Activated naive CD8-positive, alpha-beta T cell treated with anti-CD3 and anti-CD28 coated beads for 36 hours (primary cell): ENCODE data around the gene THSD1. TPM values are rescaled to one million over a fixed set of nuclear protein-coding genes. Genes with fewer than 3 reads are reported as not detected.
"Not testable (repeated sequence)": the region's sequence is repeated elsewhere in the genome, so short reads cannot be mapped to it uniquely, and the experiment has no call there.

Experiments used
- DNase-seq: peaks from one replicate; pipeline ENCODE4 v3.0.0; 2021
- H3K27ac Mint-ChIP-seq: one replicate; pipeline ENCODE4 v1.8.0; 2022; ENCODE audit warnings: mild to moderate bottlenecking, moderate library complexity, mixed read lengths
- H3K27me3 Mint-ChIP-seq: one replicate; pipeline ENCODE4 v1.8.0; 2022; ENCODE audit warnings: mild to moderate bottlenecking, mixed read lengths
- H3K36me3 Mint-ChIP-seq: one replicate; pipeline ENCODE4 v1.8.0; 2021; ENCODE audit warnings: mild to moderate bottlenecking, mixed read lengths
- H3K4me1 Mint-ChIP-seq: one replicate; pipeline ENCODE4 v1.8.0; 2021; ENCODE audit warnings: mixed read lengths
- H3K4me3 Mint-ChIP-seq: one replicate; pipeline ENCODE4 v1.8.0; 2022; ENCODE audit warnings: mild to moderate bottlenecking, moderate library complexity, mixed read lengths
- H3K9me3 Mint-ChIP-seq: one replicate; pipeline ENCODE4 v1.8.0; 2022; ENCODE audit warnings: mixed read lengths
- total RNA-seq, 2 experiments: library from RNA; stranded (reverse); gene quantifications; one replicate each; pipeline ENCODE4 v1.2.3, GENCODE V29; 2021

THSD1 gene
- total RNA-seq, 2 experiments from 2014 or later: 0.14 to 0.26 TPM

GRCh38 chr13:52353193-52353592 is 52.8 kb downstream of the THSD1 start:
- H3K27me3 Mint-ChIP-seq: peaks cover 23% of the 10 kb centered on the region
- H3K4me3 Mint-ChIP-seq: no peak overlapping the region
- H3K4me1 Mint-ChIP-seq: no peaks in the 10 kb centered on the region
- H3K36me3 Mint-ChIP-seq: no peaks in the 10 kb centered on the region
- DNase-seq: no peak
- H3K9me3 Mint-ChIP-seq: no peaks in the 10 kb centered on the region
- H3K27ac Mint-ChIP-seq: no peak overlapping the region

GRCh38 chr13:52348983-52349780 is 56.8 kb downstream of the THSD1 start:
- Mint-ChIP-seq H3K27me3 (peaks cover 29% of the 10 kb centered on the region), H3K9me3 (no peaks in the 10 kb centered on the region), H3K4me1 (no peaks in the 10 kb centered on the region), H3K4me3 (no peak overlapping the region), H3K27ac (no peak overlapping the region), H3K36me3 (no peaks in the 10 kb centered on the region)
- DNase-seq: peak; percentile 19

DNA sequence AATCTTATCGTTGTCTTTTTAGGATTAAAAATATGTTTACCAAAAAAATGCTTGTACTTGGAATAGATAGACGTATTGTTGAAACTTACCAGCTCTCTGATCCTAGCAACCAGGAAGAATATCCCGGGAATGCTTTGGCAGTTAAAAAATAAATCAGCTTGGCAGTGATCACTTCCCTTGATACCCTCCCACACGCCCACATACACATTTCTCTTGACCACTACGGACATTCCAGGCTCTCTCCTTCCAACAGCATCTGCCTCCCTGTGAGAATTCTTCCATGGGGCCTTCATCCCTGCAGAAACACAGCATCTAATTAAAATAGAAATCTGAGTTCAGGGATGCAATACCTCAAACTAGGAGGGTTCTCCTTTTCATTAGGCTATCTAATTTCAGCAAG is 57.9 kb downstream of the THSD1 start:
- Mint-ChIP-seq H3K27me3 (peaks cover 29% of the 10 kb centered on the region), H3K27ac (no peak overlapping the region), H3K4me1 (peaks cover 2% of the 10 kb centered on the region), H3K36me3 (no peaks in the 10 kb centered on the region), H3K9me3 (no peaks in the 10 kb centered on the region), H3K4me3 (no peak overlapping the region)
- DNase-seq: no peak

GRCh38 chr13:52345631-52346251 is 60.2 kb downstream of the THSD1 start:
- Mint-ChIP-seq H3K9me3 (no peaks in the 10 kb centered on the region), H3K36me3 (no peaks in the 10 kb centered on the region), H3K27ac (no peak overlapping the region), H3K27me3 (peaks cover 24% of the 10 kb centered on the region), H3K4me1 (peaks cover 2% of the 10 kb centered on the region), H3K4me3 (no peak overlapping the region)
- DNase-seq: no peak

DNA sequence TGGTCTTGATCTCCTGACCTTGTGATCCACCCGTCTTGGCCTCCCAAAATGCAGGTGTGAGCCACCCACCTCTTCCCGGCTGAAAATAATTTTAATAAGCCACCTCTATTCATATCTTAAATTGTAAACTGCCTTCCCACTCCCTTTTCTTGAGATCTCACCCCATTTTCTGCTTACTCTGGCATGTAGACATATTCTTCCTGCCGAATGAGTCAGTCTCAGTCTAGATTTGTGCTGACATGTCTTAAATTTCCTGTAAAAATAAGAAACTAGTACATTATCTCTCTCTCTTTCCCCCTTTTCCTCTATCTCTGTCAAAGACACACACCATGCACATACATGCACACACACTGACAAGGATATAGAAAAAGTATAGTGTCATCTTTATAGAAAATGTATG is 60.9 kb downstream of the THSD1 start:
- Mint-ChIP-seq H3K4me3 (no peak overlapping the region), H3K27me3 (peaks cover 23% of the 10 kb centered on the region), H3K27ac (no peak overlapping the region), H3K4me1 (peaks cover 2% of the 10 kb centered on the region), H3K9me3 (no peaks in the 10 kb centered on the region), H3K36me3 (no peaks in the 10 kb centered on the region)
- no peak for DNase-seq

DNA sequence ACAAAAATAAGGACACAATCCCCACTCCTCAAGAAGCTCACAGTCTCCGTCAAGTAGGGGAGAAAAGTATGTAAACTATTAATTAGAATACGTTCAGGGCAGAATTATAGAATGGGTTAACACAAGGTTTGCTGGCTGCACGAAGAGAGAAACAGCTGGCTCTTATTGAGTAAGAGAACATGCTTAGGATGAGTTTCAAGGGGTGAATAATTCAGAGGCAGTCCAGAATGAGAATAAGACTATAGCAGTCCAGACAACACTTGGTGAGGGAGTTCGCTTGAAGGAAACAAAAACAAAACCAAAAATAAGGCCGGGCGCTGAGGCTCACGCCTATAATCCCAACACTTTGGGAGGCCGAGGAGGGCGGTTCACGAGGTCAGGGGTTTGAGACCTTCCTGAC is 61.9 kb downstream of the THSD1 start:
- H3K27ac Mint-ChIP-seq: no peak overlapping the region
- H3K4me3 Mint-ChIP-seq: no peak overlapping the region
- peaks cover 2% of the 10 kb centered on the region for H3K4me1 Mint-ChIP-seq
- peaks cover 17% of the 10 kb centered on the region for H3K27me3 Mint-ChIP-seq
- no peaks in the 10 kb centered on the region for H3K9me3 Mint-ChIP-seq
- no peak for DNase-seq
- H3K36me3 Mint-ChIP-seq: no peaks in the 10 kb centered on the region

DNA sequence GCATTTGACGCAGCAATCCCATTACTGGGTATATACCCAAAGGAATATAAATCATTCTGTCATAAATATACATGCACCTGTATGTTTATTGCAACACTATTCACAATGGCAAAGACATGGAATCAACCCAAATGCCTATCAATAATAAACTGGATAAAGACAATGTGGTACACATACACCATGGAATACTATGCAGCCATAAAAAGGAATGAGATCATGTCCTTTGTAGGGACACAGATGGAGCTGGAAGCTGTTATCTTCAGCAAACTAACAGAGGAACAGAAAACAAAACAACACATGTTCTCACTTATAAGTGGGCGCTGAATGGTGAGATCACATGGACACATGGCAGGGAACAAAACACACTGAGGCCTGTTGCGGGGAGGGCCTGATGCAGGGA is 63.8 kb downstream of the THSD1 start:
- peaks cover 16% of the 10 kb centered on the region for H3K27me3 Mint-ChIP-seq
- not testable (repeated sequence) for DNase-seq, H3K4me3 Mint-ChIP-seq, H3K27ac Mint-ChIP-seq, H3K4me1 Mint-ChIP-seq, H3K36me3 Mint-ChIP-seq, H3K9me3 Mint-ChIP-seq

GRCh38 chr13:52337828-52338455 is 68.0 kb downstream of the THSD1 start:
- H3K27ac Mint-ChIP-seq, DNase-seq, H3K36me3 Mint-ChIP-seq, H3K4me1 Mint-ChIP-seq, H3K9me3 Mint-ChIP-seq, H3K27me3 Mint-ChIP-seq, H3K4me3 Mint-ChIP-seq: not testable (repeated sequence)

DNA sequence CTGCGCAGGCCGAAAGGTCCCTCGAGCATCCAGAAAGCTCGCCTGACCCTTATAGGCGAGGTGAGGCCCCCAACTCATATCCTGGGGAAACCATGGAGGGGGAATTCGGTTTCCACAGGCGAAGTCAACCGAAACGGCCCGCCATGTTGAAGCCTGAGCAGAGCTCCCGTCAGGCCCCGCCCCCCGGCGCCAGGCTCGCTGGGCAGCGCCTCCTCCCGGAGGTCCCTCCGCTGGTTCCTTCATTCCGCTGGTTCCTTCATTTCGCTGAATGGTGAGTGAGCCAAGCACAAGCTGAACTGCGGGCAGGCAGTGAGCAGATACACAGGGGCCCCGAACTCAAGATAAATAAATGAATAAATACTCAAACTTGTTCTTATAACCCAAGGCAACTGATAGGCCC is 71.9 kb downstream of the THSD1 start:
- H3K4me1 Mint-ChIP-seq, H3K27me3 Mint-ChIP-seq, H3K36me3 Mint-ChIP-seq, DNase-seq, H3K9me3 Mint-ChIP-seq, H3K27ac Mint-ChIP-seq, H3K4me3 Mint-ChIP-seq: not testable (repeated sequence)

- H3K27ac Mint-ChIP-seq, H3K36me3 Mint-ChIP-seq, H3K4me1 Mint-ChIP-seq, H3K4me3 Mint-ChIP-seq, H3K9me3 Mint-ChIP-seq, DNase-seq, H3K27me3 Mint-ChIP-seq: not testable (repeated sequence)
Measured at GRCh38 chr13:52331844-52332243, 74.1 kb downstream of the THSD1 start.

Other genes starting within 250 kb of the THSD1 start
- 1 to 10 TPM; 1.5 to 2.5 TPM for gene NEK3, start 246.6 kb downstream of the THSD1 start, total RNA-seq
- 10 to 100 TPM; 22.6 to 26.1 TPM for gene VPS36, start 44.5 kb upstream of the THSD1 start, total RNA-seq
- 10 to 100 TPM; 55.4 to 56.1 TPM for gene CKAP2, start 49.3 kb upstream of the THSD1 start, total RNA-seq
- 10 to 100 TPM; 11.2 to 11.6 TPM for gene HNRNPA1L2, start 236.3 kb upstream of the THSD1 start, total RNA-seq
- 10 to 100 TPM; 63.6 TPM for gene SUGT1, start 246.7 kb upstream of the THSD1 start, total RNA-seq